GM10266 (cell line): ENCODE data around the gene BMPR1B.

Source experiments
- DNase-seq: peaks from one replicate; pipeline ENCODE4 v3.0.0; 2012; ENCODE audit errors: extremely low spot score
- CTCF ChIP-seq: IDR thresholded peaks from 2 replicates; pipeline ENCODE4 v1.5.1; 2012; ENCODE audit warnings: mild to moderate bottlenecking, low read depth; ENCODE audit not compliant: control insufficient read depth, insufficient read depth; ENCODE audit errors: missing control alignments

The BMPR1B gene

GRCh38 chr4:94931626-94932025, 173.9 kb downstream of the BMPR1B start:
- no peak for TF ChIP-seq CTCF
- DNase-seq: no peak

GRCh38 chr4:94932366-94932765, 174.6 kb downstream of the BMPR1B start:
- DNase-seq: no peak
- no peak for TF ChIP-seq CTCF

DNA sequence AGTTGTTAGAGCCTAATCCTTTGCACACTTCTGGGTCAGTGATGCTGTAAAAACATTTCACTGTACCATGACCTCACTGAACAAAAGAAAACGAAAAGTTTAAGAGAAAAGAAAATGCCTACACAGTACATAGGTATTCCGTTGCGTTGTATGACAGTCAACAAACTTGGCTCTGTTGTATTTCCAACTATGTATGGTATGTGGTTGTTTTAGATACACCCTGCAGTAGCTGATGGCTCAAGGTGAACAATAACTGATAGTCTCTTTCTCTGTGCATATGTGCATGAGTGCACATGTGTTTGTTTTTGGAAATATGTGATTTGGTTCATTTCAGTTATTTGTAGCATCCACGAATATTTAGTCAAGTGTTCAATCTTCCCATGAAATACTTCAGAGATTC, 176.0 kb downstream of the BMPR1B start:
- DNase-seq: no peak
- TF ChIP-seq CTCF: no peak

DNA sequence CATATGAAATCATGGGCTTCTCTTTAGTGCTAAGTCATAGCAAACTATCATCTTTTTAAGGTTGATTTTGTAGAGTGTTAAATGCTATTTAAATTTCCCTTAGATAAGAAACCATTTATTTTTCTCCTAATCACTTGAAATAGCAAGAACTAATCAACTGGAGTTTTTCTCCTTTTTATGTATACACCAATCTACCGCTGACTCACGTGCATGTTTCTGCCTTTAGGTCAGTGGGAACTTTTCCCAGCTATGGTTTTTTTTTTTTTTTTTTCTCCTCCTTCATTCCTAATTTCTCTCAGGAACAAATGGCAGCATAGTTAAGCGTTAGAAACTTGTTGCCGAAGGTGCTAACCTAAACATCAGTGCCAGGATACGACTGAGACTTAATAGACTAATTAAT, 176.4 kb downstream of the BMPR1B start:
- no peak for TF ChIP-seq CTCF
- DNase-seq: no peak

GRCh38 chr4:94934864-94935263, 177.1 kb downstream of the BMPR1B start:
- TF ChIP-seq CTCF: no peak
- no peak for DNase-seq

DNA sequence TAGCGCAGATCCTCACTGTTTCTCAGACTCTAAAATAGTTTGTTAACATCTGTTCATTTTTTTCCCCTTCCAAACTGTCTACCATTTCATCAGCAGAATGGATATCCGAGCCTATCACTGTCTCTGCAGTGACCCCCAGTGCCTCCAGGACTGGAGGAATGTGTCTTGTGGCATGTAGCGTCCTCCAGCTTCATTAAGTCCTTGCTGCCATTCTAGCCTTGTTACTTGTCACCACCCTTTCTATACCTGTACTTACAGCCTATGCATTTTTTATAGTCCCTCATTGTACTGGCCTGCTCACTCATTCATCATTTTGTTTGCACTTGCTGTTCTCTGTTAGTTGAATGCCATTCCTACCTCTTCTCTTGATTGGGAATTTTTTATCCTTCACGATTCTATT, 179.1 kb downstream of the BMPR1B start:
- DNase-seq: no peak
- no peak for TF ChIP-seq CTCF

- DNase-seq: no peak
- TF ChIP-seq CTCF: no peak
Observed at GRCh38 chr4:94939791-94940519, 182.2 kb downstream of the BMPR1B start.
